NCI-H82 (cell line): ENCODE results near the gene HS1BP3.

ENCODE experiments used
- DNase-seq: peaks from one replicate; lab custom pipeline; 2025; lab: John Stamatoyannopoulos, UW

Gene HS1BP3

DNA sequence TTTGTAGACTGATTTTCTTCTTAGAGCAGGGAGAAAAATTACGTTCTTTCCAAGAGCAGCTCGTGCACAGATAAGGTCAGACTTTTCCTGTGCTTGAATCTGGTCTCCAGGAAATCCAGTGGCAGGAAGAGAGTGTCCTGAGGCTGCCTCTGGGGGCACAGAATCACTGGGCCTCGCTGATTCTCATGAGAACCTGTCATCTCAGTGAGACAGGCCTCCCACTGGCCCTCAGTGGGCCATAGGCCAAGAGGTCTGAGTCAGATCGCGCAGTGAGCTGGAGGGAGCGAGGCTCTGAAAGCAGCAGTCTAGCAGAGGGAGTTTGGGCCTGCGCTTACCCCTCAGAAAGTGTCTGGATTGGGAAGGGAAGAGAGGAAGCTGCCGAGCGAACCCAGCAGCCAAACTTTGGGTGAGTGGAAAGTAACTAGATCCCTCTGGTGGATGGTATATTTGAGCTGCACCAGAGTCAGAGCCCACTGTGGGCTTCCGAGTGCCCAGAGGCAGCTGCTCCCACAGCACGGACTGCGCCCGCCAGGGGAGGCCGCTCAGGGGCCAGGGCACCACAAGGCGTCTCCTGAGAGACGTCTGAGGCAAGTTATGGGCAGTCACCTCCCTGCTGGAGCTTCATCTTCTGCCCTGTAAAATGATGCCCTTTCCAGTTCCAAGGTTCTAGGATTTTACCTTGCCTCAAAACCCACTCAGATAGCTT lies 24.2 kb upstream of the HS1BP3 start:
- no peak for DNase-seq

DNA sequence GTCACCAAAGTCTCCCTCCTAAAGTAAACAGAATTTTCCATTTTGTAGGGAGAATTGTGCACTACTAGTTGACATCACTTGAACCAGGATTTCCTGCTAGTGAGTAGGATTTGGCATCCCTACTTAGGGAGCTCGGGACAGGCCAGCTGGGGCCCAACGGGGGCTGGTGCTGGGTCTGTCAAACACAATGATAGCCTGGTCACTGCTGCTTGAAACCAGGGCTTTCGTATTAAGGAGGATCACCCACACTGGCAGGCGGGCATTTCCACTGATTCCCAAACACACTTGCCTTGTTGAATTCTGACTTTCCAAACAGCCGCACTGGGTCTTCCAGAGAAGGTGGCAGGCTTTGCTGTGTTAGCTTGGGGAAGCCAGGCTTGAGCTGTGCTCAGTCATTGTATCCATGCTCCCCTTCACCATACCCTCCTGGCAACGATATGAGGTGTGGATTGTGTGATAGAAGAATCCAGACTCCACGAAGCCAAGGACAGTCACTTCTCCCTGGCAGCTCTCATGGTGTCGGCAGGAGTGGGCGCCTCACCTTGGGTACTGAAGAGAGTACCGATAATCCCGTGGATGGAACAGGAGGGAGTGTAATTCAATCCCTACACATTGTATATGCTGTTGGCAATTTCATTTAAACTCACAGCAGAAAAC lies 23.5 kb upstream of the HS1BP3 start:
- no peak for DNase-seq

DNA sequence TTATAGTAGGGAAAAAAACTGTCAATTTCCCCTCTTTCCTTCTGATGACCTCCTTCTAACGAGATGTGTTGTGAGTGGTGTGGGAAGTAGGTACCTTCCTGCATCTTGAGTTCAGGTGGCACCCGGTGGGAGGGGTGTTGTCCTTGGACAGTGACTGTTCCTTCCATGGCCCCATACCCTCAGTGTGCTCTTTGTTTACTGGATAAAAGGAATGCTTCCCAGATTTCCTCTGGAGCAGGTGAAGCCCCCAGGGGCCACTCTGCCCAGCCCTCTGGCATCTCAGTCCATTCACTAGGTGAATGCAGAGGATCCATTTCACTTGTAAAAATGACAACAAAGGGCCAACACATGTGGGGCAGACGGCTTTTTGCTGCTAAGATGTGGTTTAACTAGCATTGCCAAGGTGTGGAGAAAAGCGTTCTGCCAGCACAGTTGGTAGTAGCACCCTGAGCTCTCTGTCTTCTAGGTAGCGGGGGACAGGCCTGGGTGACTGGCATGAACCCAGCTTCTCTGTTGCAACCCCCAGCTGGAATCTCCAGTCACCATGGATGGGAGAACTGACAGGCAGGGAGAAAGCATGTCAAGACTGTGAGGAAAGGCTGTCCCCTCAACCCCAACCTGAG lies 22.9 kb upstream of the HS1BP3 start:
- no peak for DNase-seq

DNA sequence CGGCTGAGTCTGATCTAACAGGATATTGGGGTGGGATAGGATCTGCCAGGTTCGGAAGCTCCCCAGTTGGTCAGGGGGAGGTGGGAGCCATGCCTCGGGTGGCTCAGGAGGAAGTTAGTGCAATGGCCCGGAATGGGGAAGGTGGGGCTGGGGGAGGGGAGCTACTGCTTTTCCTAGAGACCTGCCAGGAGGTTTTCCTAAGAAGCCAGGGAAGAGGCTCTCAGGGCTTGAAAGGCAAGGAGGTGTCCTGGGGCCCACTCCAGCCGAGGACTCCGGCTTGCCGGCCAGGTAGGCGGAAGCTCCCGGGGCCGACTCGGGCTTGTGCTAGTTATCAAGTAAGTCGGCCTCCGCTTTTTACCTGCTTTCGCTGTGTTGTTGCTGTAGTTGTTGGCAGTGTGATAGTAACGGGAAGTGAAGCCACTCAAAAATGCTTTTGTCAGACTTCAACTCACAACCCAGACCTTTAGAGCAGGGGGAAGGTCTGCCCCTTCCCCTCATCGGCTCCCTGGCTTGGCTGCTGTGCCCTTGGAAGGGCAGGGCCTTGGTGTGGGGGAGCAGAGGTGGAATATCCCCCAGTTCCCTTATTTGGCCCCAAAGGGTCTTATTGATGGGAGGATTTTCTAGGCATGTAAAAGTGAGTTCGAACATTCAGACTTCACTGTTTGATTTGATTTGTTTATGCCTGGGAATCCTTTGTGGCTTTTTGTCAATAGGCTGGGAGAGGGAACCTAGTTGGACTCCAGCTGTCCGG lies 21.5 kb upstream of the HS1BP3 start:
- DNase-seq: no peak

DNA sequence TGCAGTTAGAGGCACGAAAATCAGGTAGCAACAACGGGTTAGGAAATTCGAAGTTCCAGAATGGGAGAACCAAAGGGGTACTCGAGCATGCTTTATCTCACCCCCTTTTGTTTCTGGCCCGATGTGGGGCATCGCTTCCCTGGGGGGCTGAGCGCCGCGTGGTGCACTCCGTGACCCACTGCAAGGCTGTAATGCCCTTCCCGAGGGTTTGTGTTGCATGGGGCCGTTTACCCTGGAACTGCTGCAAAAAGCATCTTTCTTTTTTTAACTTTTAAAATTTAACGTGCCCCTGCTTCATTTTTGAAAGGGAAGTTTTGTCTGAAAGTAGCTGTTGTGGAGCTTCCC lies 20.8 kb upstream of the HS1BP3 start:
- no peak for DNase-seq

DNA sequence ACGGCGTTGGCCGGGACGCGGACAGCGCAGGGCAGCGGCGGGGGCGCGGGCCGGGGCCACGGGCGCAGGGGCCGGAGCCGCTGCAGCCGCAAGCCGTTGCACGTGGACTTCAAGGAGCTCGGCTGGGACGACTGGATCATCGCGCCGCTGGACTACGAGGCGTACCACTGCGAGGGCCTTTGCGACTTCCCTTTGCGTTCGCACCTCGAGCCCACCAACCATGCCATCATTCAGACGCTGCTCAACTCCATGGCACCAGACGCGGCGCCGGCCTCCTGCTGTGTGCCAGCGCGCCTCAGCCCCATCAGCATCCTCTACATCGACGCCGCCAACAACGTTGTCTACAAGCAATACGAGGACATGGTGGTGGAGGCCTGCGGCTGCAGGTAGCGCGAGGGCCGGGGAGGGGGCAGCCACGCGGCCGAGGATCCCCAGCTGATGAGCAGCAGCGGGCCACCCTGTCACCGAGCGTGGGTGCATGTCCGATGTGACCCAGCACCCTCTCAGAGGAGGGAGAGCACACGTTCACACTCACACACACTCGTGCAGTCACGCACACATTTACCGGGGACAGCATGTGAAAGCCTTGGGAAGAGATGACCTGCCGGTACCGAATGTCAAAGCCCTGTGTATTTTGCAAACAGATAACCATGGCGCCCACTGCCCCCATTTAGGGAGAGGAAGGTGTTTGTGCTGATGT lies 20.3 kb upstream of the HS1BP3 start:
- no peak for DNase-seq

DNA sequence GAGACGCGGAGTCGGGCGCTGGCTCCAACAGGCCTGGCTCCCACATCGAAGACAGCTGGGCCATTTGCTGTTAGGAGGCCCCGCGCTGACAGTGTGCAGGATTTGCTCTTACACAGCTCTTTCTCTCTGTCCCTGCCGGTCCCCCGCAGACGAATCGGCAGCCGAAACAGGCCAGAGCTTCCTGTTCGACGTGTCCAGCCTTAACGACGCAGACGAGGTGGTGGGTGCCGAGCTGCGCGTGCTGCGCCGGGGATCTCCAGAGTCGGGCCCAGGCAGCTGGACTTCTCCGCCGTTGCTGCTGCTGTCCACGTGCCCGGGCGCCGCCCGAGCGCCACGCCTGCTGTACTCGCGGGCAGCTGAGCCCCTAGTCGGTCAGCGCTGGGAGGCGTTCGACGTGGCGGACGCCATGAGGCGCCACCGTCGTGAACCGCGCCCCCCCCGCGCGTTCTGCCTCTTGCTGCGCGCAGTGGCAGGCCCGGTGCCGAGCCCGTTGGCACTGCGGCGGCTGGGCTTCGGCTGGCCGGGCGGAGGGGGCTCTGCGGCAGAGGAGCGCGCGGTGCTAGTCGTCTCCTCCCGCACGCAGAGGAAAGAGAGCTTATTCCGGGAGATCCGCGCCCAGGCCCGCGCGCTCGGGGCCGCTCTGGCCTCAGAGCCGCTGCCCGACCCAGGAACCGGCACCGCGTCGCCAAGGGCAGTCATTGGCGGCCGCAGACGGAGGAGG lies 19.6 kb upstream of the HS1BP3 start:
- no peak for DNase-seq

DNA sequence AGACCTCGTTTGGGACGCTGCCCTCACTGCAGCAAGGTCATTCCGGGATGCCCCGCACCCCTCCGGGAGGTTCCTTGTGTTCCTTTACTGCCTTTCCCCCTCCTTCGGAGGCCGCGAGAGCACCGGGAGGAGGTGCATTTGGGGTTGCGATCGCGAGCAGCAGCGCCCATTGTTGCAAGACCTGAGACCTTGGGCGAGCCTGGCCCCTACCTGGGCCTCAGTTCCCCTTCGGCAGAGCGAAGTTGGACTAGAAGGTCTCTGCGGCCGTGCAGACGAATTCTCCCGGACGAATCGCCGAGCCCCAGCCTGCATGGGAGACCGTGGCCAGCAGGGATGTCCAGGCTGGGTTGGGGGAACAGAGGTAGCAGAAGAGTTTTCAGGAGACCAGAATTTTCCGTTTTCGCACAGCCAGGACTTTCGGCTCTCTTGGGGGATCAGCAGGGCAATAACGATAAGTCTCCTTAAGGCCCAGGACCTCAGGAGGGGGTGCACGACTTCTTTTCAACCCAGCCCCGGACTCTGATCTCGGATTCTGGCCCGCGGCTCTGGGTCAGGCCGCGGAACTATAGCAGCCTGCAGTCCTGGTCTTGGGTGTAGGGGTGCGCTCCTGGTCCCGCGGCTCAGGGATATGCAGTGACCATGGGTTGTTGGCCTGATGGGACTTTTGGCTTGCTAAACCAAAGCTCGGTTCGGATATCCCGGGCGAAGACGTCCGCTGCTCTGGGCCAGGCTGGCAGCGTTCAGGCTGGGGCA lies 18.8 kb upstream of the HS1BP3 start:
- DNase-seq: no peak

DNA sequence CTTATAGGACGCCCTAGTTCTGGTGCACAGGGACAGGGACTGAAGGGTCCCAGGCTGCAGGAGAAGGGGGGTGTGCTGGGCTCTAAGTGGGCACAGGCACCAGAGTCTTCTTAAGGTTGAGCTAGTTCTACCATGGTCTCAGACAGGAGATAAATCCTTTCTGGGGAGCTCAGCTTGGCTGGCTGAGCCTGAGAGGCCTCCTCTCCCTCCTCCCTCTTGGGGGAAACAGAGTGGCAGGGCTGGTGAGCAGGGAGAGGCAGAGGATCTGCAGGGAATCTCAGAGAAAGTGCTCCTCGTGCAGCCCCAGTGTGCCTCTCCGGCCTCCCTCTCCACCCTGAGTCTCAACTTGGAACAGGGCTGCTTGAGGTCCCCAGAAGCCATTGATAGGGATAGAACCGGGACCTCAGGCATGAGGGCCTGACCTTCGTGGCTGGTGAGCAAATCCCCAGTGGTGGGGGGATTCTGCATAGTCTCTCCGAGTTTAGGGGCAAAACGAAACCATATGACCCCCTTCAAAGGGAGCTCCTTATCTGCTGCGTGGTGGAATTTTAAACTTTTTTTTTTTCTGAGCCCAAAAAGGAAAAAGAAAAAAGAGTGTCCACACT lies 18.1 kb upstream of the HS1BP3 start:
- no peak for DNase-seq

DNA sequence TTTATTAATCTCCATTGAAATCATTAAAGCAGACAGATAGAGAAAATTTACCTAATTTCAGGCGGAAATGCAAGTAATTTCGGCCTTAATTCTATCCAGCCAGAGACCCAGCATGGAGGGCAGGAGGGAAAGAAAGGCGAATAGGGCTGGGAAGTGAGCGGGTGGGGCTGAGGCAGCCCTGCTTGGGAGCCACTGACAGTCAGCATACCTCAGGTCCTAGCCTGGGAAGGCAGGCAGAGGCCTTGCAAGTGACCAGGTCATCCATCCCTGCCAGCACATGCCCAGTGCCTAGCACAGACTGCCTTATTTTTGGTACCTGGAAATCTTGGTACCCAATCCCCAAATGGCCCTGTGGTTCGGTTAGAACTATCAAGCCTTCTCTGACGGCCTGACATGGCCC lies 17.6 kb upstream of the HS1BP3 start:
- no peak for DNase-seq

DNA sequence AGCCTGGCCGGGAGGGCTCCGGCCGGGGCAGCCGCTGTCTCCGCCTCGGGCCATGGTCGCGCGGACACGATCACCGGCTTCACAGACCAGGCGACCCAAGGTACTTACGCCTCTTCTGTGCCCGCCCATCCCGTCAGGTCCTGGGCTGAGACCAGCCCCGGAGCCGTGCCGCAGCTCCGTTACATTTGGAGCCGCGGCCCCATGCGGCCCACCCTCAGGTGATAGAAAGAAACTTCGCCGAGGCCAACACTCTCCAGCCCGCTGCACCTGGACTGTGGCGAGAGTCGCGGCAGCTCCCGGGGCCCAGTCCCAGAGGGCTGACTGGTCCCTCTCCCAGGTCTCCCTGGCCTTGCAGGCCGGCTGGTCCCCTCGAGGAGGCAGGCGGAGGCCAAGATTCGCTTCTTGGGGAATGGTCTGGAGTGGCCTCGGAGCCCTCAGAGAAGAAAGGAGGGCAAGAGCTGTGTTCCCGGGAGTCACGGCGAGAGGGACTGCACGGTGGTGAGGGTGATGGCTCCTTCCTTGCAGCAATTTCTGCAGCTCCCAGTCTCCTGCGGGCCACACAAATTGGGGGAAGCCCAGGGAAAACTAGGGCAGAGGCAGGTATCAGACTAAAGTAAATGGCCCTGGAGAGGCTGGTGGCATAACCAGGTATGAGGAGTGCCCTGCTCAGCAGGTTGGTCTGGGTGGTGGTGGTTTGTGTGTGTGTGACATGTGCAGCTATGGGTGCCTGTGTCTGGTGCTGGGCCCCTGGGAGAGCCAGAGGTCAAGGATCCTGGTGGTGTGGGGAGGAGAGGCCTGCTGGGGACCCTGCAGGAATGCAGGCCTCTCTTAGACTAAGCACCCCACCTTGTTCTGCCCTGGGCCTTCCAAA lies 16.9 kb upstream of the HS1BP3 start:
- no peak for DNase-seq

DNA sequence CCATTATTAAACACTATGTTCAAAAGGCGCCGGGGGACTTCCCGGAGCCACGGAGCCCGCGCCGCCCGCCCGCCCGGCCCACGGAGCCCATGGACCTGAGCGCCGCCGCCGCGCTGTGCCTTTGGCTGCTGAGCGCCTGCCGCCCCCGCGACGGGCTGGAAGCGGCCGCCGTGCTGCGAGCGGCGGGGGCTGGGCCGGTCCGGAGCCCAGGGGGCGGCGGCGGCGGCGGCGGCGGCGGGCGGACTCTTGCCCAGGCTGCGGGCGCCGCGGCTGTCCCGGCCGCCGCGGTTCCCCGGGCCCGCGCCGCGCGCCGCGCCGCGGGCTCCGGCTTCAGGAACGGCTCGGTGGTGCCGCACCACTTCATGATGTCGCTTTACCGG lies 16.2 kb upstream of the HS1BP3 start:
- no peak for DNase-seq

DNA sequence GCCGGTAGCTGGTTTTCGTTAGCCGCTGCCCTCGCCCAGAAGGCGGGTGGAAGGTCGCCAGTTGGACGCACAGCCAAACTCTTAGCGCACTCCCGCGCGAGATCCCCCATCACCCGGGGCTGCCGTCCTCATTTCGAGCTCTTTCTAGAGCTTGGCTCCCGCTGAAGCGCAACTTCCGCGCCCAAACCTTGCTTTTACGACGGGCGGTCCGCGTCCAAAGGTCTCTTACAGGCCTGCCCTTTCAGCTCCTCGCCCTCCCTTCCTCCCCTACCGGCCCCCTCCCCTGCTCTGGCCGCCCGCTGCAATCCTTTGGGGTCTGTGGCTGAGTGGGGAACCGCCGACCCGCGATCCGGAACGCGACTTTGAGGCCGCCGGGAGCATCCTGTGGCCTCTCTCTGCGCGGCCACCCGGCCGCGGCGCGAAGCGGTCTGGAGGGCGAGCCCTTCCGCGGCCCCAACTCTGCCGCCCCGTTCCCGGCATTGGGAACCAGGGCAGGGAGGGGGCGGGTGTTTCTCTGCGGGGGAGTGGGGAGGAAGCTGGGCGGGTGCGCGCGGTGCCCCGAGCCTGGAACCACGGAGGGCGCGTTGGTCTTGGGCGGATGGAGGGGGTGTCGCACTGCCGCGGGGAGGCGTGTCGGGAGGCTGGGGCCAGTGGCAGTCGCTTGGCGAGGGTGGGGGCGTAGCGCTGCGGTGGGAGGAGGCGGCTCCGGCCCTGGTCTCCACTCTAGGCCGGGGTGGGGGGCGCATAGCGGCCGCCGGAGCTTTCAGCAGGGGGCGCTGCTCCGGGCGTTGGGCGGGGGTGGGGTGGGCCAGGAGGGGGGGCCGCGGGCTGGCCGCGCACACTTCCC lies 15.6 kb upstream of the HS1BP3 start, which contains the start of gene GDF7:
GDF7 (plus strand) TSS at position 841 of the 847 bp plus-strand sequence. CDS start 96 bp downstream, outside the sequence.
- DNase-seq: peak; percentile 42

DNA sequence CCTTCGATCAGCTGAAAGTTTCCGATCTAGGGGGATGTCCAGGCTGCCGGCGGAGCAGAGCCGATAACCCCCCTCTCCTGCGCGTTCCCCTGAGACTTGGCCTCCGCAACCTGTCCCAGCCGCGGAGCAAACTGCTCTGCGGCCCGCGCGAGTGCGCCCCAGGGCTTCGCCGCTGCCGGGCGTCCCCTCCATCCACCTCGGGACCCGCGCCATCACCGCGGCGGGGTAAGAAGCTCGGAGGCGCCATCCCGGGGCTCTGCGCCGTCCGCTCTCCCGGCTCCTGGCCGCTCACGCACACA lies 15.1 kb upstream of the HS1BP3 start:
- DNase-seq: no peak

DNA sequence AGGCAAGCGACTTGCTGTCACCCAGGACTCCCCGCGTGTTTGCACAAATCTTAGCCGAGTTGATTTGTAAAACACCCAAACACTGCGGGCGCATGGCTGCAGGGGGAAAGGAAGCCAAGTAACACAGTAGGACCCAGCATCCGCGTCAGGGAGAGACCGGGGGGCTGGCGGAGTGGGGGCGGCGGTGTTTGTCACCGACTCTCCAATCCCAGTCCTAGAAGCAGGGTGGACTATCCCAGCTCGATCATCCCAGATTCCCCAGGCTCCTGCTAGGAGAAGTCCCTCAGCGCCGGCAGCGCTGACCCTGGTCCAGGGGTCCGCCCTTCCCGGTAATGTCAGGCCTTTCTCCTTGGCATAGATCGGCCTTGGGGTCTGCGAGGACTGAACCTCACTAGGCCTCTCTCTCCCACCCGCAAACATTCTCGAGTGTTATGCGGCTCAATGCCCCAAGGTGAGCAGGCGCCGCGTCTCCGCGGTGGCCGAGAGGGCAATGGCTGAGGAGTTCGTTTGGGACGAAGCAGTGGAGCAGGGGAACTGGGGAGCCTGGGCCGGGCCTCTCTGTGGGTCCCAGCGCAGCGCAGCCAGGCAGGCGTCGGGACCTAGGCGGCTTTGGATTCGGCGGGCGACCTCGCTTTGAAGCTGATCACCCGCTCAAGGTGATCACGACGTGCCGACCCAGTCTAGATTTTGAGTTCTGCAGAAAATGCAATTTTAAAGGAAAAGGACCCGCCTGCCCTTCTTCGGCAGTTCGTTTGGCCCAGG lies 14.5 kb upstream of the HS1BP3 start:
- DNase-seq: no peak

DNA sequence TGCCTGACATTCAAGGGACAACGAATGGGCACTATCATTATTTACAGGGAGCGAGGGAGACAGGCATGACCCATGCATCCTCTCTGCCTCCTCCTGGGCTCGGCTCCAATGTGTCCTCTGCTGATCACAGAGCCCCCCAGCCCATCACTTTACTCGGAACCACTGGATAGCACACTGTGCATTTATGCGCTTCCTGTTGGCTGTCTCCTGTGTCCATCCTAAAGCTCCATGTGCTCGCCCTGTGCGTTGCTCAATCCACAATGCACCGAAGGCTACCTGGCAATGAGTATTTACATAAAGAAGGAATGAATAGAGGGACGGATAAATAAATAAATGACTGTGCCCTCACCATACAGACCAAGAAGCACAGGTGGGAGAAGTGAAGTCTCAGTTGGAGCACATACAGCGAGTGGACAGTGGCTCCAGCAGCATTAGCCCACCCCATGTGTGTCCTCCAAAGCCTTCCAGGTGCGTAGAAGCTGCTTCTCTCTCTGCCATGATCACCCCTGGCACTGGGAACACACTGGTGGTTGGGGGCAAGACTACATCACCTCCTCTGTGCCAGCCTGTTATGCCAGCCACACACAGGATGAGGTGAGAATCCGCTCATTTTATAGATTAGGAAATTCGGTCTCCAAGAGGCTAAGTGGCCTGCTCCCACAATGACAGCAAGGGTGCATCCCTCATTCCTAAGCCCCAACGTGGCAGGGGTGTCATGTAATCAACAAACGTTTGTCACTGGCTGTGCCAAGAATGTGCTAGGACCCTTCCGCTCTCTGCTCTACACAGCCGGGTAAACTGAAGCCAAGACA lies 13.7 kb upstream of the HS1BP3 start:
- no peak for DNase-seq

DNA sequence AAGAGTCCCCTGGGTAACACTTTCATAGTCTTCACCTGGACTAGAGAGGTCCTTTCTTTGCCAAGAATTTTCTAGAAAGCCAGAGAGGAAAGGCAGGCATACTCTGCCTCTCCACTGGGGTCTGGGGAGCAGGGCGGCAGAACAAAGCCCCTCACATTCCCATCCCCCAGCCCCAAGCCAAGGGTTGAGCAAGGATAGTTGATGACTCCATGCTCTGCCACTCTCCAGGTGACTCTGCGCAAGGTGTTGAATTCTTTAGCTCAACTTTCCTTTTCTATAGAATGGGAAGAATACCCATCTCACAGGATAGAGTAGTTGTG lies 13.1 kb upstream of the HS1BP3 start:
- DNase-seq: no peak
